SK-N-SH (cell line): ENCODE data around the gene CCL17. TPM values are rescaled to one million over a fixed set of nuclear protein-coding genes. Genes with fewer than 3 reads are reported as not detected.
"Not testable (repeated sequence)": the region's sequence is repeated elsewhere in the genome, so short reads cannot be mapped to it uniquely, and the experiment has no call there.

Source experiments
- CTCF ChIA-PET: fragments of 300-600, 350-600 bp; formaldehyde crosslinking; extraction: SDS; loops from one replicate; lab custom pipeline; 2021; lab: Yijun Ruan, JAX
- POLR2A ChIA-PET: fragments of 350-600 bp; sonication (Branson Sonifier 250); formaldehyde crosslinking; extraction: SDS; loops from one replicate; lab custom pipeline; 2020; ENCODE audit warnings: antibody characterized with exemption, inconsistent platforms; lab: Yijun Ruan, JAX
- DNase-seq: peaks from one replicate; pipeline ENCODE4 v3.0.0; 2012
- H2AFZ ChIP-seq: fragments of 200-600 bp; sonication (generic); 2 replicates; pipeline ENCODE4 v1.8.1; 2016; ENCODE audit warnings: antibody characterized with exemption, mild to moderate bottlenecking, low read depth
- H3F3A ChIP-seq: fragments of 200-600 bp; sonication (generic); replicated peaks from 2 replicates; pipeline ENCODE3; 2016; ENCODE audit warnings: antibody characterized with exemption, mild to moderate bottlenecking; ENCODE audit not compliant: insufficient read depth
- H3K27ac ChIP-seq, 2 experiments: fragments of 200-500 bp in 1 of 2; fragments of 200-600 bp in 1 of 2; sonication (Bioruptor generic) in 1 of 2; sonication (generic), shearing (Covaris generic) in 1 of 2; 2 replicates each; pipeline versions ENCODE4 v1.5.1 to v1.6.1; 2014 to 2016; ENCODE audit warnings: low read depth in 2 of 2, inconsistent platforms in 1 of 2, low read length in 1 of 2, mild to moderate bottlenecking in 1 of 2, mixed read lengths in 1 of 2
- H3K27me3 ChIP-seq: fragments of 200-600 bp; sonication (generic), shearing (Covaris generic); 2 replicates; pipeline ENCODE4 v1.6.1; 2016; ENCODE audit warnings: mixed run types; ENCODE audit not compliant: insufficient read depth
- H3K36me3 ChIP-seq, 2 experiments: fragments of 200-500 bp in 1 of 2; fragments of 200-600 bp in 1 of 2; sonication (Bioruptor generic) in 1 of 2; sonication (generic) in 1 of 2; replicated peaks in 1 of 2; 2 replicates each; pipeline versions ENCODE3 to v1.5.1; 2014 to 2016; ENCODE audit warnings: low read length in 1 of 2, mild to moderate bottlenecking in 1 of 2; ENCODE audit not compliant: insufficient read depth in 2 of 2, control insufficient read depth in 1 of 2
- H3K4me1 ChIP-seq, 2 experiments: fragments of 200-500 bp in 1 of 2; fragments of 200-600 bp in 1 of 2; sonication (Bioruptor generic) in 1 of 2; sonication (generic), shearing (Covaris generic) in 1 of 2; 2 replicates each; pipeline versions ENCODE4 v1.5.1 to v1.6.1; 2014 to 2016; ENCODE audit warnings: low read depth in 1 of 2, low read length in 1 of 2, mixed run types in 1 of 2; ENCODE audit not compliant: insufficient read depth in 2 of 2, control insufficient read depth in 1 of 2
- H3K4me2 ChIP-seq: fragments of 200-600 bp; sonication (generic), shearing (Covaris generic); 2 replicates; pipeline ENCODE4 v1.6.1; 2017; ENCODE audit warnings: mixed run types
- H3K4me3 ChIP-seq, 2 experiments: fragments of 200-500 bp in 1 of 2; fragments of 200-600 bp in 1 of 2; sonication (Bioruptor generic) in 1 of 2; sonication (generic), shearing (Covaris generic) in 1 of 2; 2 replicates each; pipeline versions ENCODE4 v1.5.1 to v1.8.1; 2014 to 2016; ENCODE audit warnings: low read depth in 2 of 2, inconsistent platforms in 1 of 2, low read length in 1 of 2, mild to moderate bottlenecking in 1 of 2, mixed read lengths in 1 of 2, moderate library complexity in 1 of 2
- H3K79me2 ChIP-seq: fragments of 200-600 bp; sonication (generic); 2 replicates; pipeline ENCODE4 v1.8.1; 2017; ENCODE audit warnings: mild to moderate bottlenecking; ENCODE audit not compliant: insufficient read depth
- H3K9ac ChIP-seq: fragments of 200-600 bp; sonication (generic); 2 replicates; pipeline ENCODE4 v1.6.1; 2017; ENCODE audit warnings: mixed run types
- H3K9me2 ChIP-seq: fragments of 200-600 bp; sonication (generic); 2 replicates; pipeline ENCODE4 v1.6.1; 2017; ENCODE audit warnings: mixed run types
- H3K9me3 ChIP-seq: fragments of 200-600 bp; sonication (generic); 2 replicates; pipeline ENCODE4 v1.6.1; 2017; ENCODE audit warnings: mixed run types, mild to moderate bottlenecking, moderate library complexity
- H4K20me1 ChIP-seq: fragments of 200-600 bp; sonication (generic); 2 replicates; pipeline ENCODE4 v1.6.1; 2017; ENCODE audit warnings: mild to moderate bottlenecking, mixed run types; ENCODE audit not compliant: insufficient read depth
- CHD2 ChIP-seq: fragments of 150-350 bp; IDR thresholded peaks from 2 replicates; pipeline ENCODE4 v1.6.1; 2018; ENCODE audit warnings: low read length; ENCODE audit not compliant: partially characterized antibody
- JUND ChIP-seq: IDR thresholded peaks from 2 replicates; pipeline ENCODE4 v1.4.0; 2012
- MXI1 ChIP-seq: IDR thresholded peaks from 2 replicates; pipeline ENCODE4 v1.6.1; 2012; ENCODE audit warnings: mild to moderate bottlenecking, low read depth, low read length, improper control_type of control experiment
- NRF1 ChIP-seq: IDR thresholded peaks from 2 replicates; pipeline ENCODE4 v1.6.1; 2012; ENCODE audit warnings: low read depth, mild to moderate bottlenecking, low read length
- SMC3 ChIP-seq: IDR thresholded peaks from 2 replicates; pipeline ENCODE4 v1.6.1; 2012; ENCODE audit warnings: low read depth, low read length, improper control_type of control experiment
- TAF1 ChIP-seq: IDR thresholded peaks from 2 replicates; pipeline ENCODE4 v1.6.1; 2012; ENCODE audit warnings: low read depth, mild to moderate bottlenecking, low read length, moderate library complexity, borderline replicate concordance
- TEAD4 ChIP-seq: IDR thresholded peaks from 2 replicates; pipeline ENCODE4 v1.4.0; 2012; ENCODE audit warnings: mild to moderate bottlenecking, borderline replicate concordance; ENCODE audit not compliant: insufficient read depth
- YY1 ChIP-seq: IDR thresholded peaks from 2 replicates; pipeline ENCODE4 v1.4.0; 2012; ENCODE audit warnings: low read depth, mild to moderate bottlenecking
- WGBS: methylation state at CpG from one replicate; pipeline ENCODE4 v1.1.6; 2017; ENCODE audit warnings: low lambda C conversion rate; 5-methylcytosine and 5-hydroxymethylcytosine counted together
- polyA plus RNA-seq, 3 experiments: library from polyadenylated mRNA; depleted of rRNA; stranded (reverse); fragments of >200 nt; gene quantifications; 2 replicates each; pipeline ENCODE4 v1.2.3, GENCODE V29; 2012

Gene CCL17
- polyA plus RNA-seq, 1 of the 3 experiments (the other 2 are of a cell fraction): not detected

GRCh38 chr16:57374067-57374534 is 30.5 kb upstream of the CCL17 start (continued):
- TF ChIP-seq YY1 (no peak), JUND (no peak), NRF1 (no peak), CHD2 (no peak), SMC3 (no peak)

- CTCF ChIA-PET: interaction anchor here (1.5 to 10.1 kb wide), 2 partner anchors 12 to 43 kb away, joined by 3 to 97 read pairs; no protein-coding TSS in a partner anchor
- H3F3A ChIP-seq, H3K9me2 ChIP-seq, H3K79me2 ChIP-seq, H4K20me1 ChIP-seq, DNase-seq, H3K27ac ChIP-seq, H3K27me3 ChIP-seq, POLR2A ChIA-PET, H3K9me3 ChIP-seq, H3K4me3 ChIP-seq, H3K4me2 ChIP-seq, H2AFZ ChIP-seq, H3K36me3 ChIP-seq, H3K9ac ChIP-seq: not testable (repeated sequence)
- 98% methylated on average over 8 of the region's 8 CpGs for WGBS
- peaks cover 22 to 47% of the 10 kb centered on the region in 2 experiments; a peak in 3 of 4 replicates for H3K4me1 ChIP-seq
Measured at GRCh38 chr16:57374925-57375465, 29.6 kb upstream of the CCL17 start.

- Histone ChIP-seq H2AFZ (no peak overlapping the region), H3K4me1 (peaks cover 22 to 51% of the 10 kb centered on the region in 2 experiments; a peak in 3 of 4 replicates), H3K27me3 (no peaks in the 10 kb centered on the region), H3K27ac (no peak overlapping the region), H3K9me2 (no peaks in the 10 kb centered on the region), H4K20me1 (no peaks in the 10 kb centered on the region), H3K79me2 (no peaks in the 10 kb centered on the region), H3K9me3 (no peaks in the 10 kb centered on the region), H3K9ac (no peak overlapping the region), H3K4me3 (no peak overlapping the region), H3K4me2 (no peak overlapping the region), H3K36me3 (no peaks in the 10 kb centered on the region), H3F3A (peaks cover 7% of the 10 kb centered on the region)
- CTCF ChIA-PET: interaction anchor here (10.1 kb wide), 1 partner anchor 42 kb away, joined by 97 read pairs; no protein-coding TSS in a partner anchor
- no peak for DNase-seq
- POLR2A ChIA-PET: no interaction called here
- WGBS: 95% methylated on average over 3 of the region's 3 CpGs
- no peak for TF ChIP-seq TAF1
- no peak for TF ChIP-seq MXI1
- TF ChIP-seq TEAD4: no peak
Measured at GRCh38 chr16:57376313-57376818, 28.2 kb upstream of the CCL17 start.
